Gastrocnemius medialis (tissue), 4 donors: Measurements from ENCODE around the gene IGSF6.

ENCODE experiments used
- CTCF ChIP-seq, 5 experiments: fragments of 450-650 bp in 3 of 5; fragments of 200-600 bp in 2 of 5; sonication (generic) in 2 of 5; IDR thresholded peaks in 4 of 5; conservative IDR thresholded peaks in 1 of 5; 1 replicate in 4 of 5; 2 replicates in 1 of 5; pipeline ENCODE4 v1.5.1; 2016 to 2019; ENCODE audit warnings: antibody characterized with exemption in 5 of 5, mild to moderate bottlenecking in 3 of 5, moderate library complexity in 3 of 5
- POLR2A ChIP-seq, 2 donors: fragments of 450-650 bp; IDR thresholded peaks; one replicate each; pipeline ENCODE4 v1.6.1; 2017; ENCODE audit warnings: antibody characterized with exemption in 2 of 2, mild to moderate bottlenecking in 2 of 2, moderate library complexity in 2 of 2

GRCh38 chr16:21645261-21645721 is 7.1 kb downstream of the IGSF6 start:
- TF ChIP-seq CTCF (IDR thresholded peaks at IDR 0.05 in 4 of 5, conservative IDR thresholded peaks at IDR 0.05 in 1 of 5) (no peak), POLR2A (IDR thresholded peaks at IDR 0.05) (no peak)
